Ovary (tissue), 9 donors: ENCODE measurements around the gene PLPP1. TPM values are rescaled to one million over a fixed set of nuclear protein-coding genes. Genes with fewer than 3 reads are reported as not detected.

Experiments used
- DNase-seq, 5 donors: peaks; one replicate each; pipeline ENCODE4 v3.0.0-alpha.2; 2019 to 2020
- H3K27ac ChIP-seq, 2 donors: fragments of 200-600 bp; one replicate each; pipeline versions ENCODE4 v1.5.1 to v1.8.0; 2019 to 2022
- H3K27me3 ChIP-seq: fragments of 200-600 bp; one replicate; pipeline ENCODE4 v1.8.0; 2022
- H3K36me3 ChIP-seq: fragments of 200-600 bp; sonication (generic); one replicate; pipeline ENCODE4 v1.5.1; 2019
- H3K4me1 ChIP-seq: one replicate; pipeline ENCODE4 v1.8.1; 2013; ENCODE audit warnings: mild to moderate bottlenecking, moderate library complexity; ENCODE audit not compliant: insufficient read depth
- H3K4me3 ChIP-seq: fragments of 200-600 bp; sonication (generic); one replicate; pipeline ENCODE4 v1.5.1; 2017
- H3K9me3 ChIP-seq, 2 donors: fragments of 200-600 bp in 1 of 2; sonication (generic) in 1 of 2; one replicate each; pipeline versions ENCODE4 v1.5.1 to v1.8.1; 2013 to 2019; ENCODE audit warnings: mild to moderate bottlenecking in 1 of 2, moderate library complexity in 1 of 2
- CTCF ChIP-seq, 3 donors: fragments of 450-650 bp in 2 of 3; fragments of 200-600 bp in 1 of 3; IDR thresholded peaks; one replicate each; pipeline versions ENCODE4 v1.5.1 to v1.8.0; 2016 to 2022; ENCODE audit warnings: antibody characterized with exemption in 3 of 3, mild to moderate bottlenecking in 1 of 3
- EP300 ChIP-seq: sonication (generic); formaldehyde crosslinking; IDR thresholded peaks from one replicate; pipeline ENCODE4 v1.6.1; 2017; ENCODE audit warnings: antibody characterized with exemption
- POLR2A ChIP-seq: fragments of 450-650 bp; IDR thresholded peaks from one replicate; pipeline ENCODE4 v1.6.1; 2017; ENCODE audit warnings: antibody characterized with exemption, mild to moderate bottlenecking, moderate library complexity
- WGBS, 3 donors: extraction: QIAGEN DNeasy Blood & Tissue Kit in 1 of 3; methylation state at CpG; one replicate each; pipeline versions ENCODE4 v1.1.5 to v1.1.7; 2013 to 2017; 5-methylcytosine and 5-hydroxymethylcytosine counted together
- intact Hi-C, 4 donors: fragments of 100-400 bp; cut with DNase I; formaldehyde crosslinking; loops; one replicate each; pipeline versions ENCODE4 v1.11.0 to v1.15.1; 2022 to 2023
- polyA plus RNA-seq, 2 donors: library from polyadenylated mRNA; stranded (reverse); fragments of 200-250 nt in 1 of 2; fragments of 350-450 nt in 1 of 2; fragmentation: Illumina TruSeq in 1 of 2; extraction: RNeasy Lipid Tissue Mini Kit (QIAGEN cat#74804) in 1 of 2; gene quantifications; one replicate each; pipeline ENCODE4 v1.2.3, GENCODE V29; 2013 to 2014
- total RNA-seq, 7 donors: library from RNA; depleted of rRNA in 2 of 7; stranded (reverse); fragments of >200 nt in 2 of 7; fragmentation: NEBNext Ultra II Directional in 3 of 7; extraction: Animal tissue kit (Norgen Biotek cat#: 25700) in 3 of 7; gene quantifications; one replicate each; pipeline versions ENCODE4 v1.1.0 to v1.2.4, GENCODE V29; 2016 to 2023
- donor health status: DM: no; HTN: no; CAD: no; lungs with moderate emphysema.
- donor health status: DM: no; HTN: no; CAD: no.
- donor health status: Bipolar disorder and iron deficiency.
- donor health status: DM: yes; HTN: yes; CAD: no.
- donor health status: DM: no; HTN: no; CAD: no.
- donor health status: DM: yes; HTN: yes; CAD: no.

Gene PLPP1
- total and polyA plus RNA-seq, 9 donors: 13.5 to 136 (median 34.5) TPM

- Histone ChIP-seq H3K36me3 (no peaks in the 10 kb centered on the region), H3K27me3 (no peaks in the 10 kb centered on the region), H3K4me3 (no peak overlapping the region), H3K9me3 (no peaks in the 10 kb centered on the region), H3K27ac (no peak overlapping the region), H3K4me1 (peaks cover 4% of the 10 kb centered on the region)
- TF ChIP-seq CTCF (IDR thresholded peaks at IDR 0.05) (no peak), POLR2A (no peak), EP300 (no peak)
- DNase-seq: no peak
- intact Hi-C loops: no loop called here
- WGBS, 3 donors: 93 to 96% (median 95%) methylated on average over 1 of the region's 1 CpG
Measured at GRCh38 chr5:55471468-55471867, 63.3 kb downstream of the PLPP1 start.

GRCh38 chr5:55470282-55470681 is 64.5 kb downstream of the PLPP1 start:
- 90 to 100% (median 96%) methylated on average over 1 of the region's 1 CpG for WGBS, 3 donors
- Histone ChIP-seq H3K4me1 (peaks cover 4% of the 10 kb centered on the region), H3K36me3 (no peaks in the 10 kb centered on the region), H3K27ac (no peak overlapping the region), H3K9me3 (no peaks in the 10 kb centered on the region), H3K4me3 (no peak overlapping the region), H3K27me3 (no peaks in the 10 kb centered on the region)
- TF ChIP-seq EP300: no peak
- no peak for TF ChIP-seq POLR2A
- TF ChIP-seq CTCF (IDR thresholded peaks at IDR 0.05): no peak
- no peak for DNase-seq
- intact Hi-C loops: no loop called here

- H3K27me3 ChIP-seq: no peaks in the 10 kb centered on the region
- H3K27ac ChIP-seq: no peak overlapping the region
- H3K4me1 ChIP-seq: peaks cover 4% of the 10 kb centered on the region
- no peaks in the 10 kb centered on the region for H3K36me3 ChIP-seq
- no peak for DNase-seq
- intact Hi-C loops: no loop called here
- no peaks in the 10 kb centered on the region for H3K9me3 ChIP-seq
- TF ChIP-seq EP300: no peak
- TF ChIP-seq POLR2A: no peak
- TF ChIP-seq CTCF (IDR thresholded peaks at IDR 0.05): no peak
- H3K4me3 ChIP-seq: no peak overlapping the region
Measured at GRCh38 chr5:55469839-55470238, 64.9 kb downstream of the PLPP1 start.

GRCh38 chr5:55467862-55468551 is 66.8 kb downstream of the PLPP1 start:
- Histone ChIP-seq H3K27ac (no peak overlapping the region), H3K9me3 (no peaks in the 10 kb centered on the region), H3K36me3 (no peaks in the 10 kb centered on the region), H3K27me3 (no peaks in the 10 kb centered on the region), H3K4me3 (no peak overlapping the region), H3K4me1 (peaks cover 4% of the 10 kb centered on the region)
- DNase-seq: no peak
- 28 to 48% (median 39%) methylated on average over 5 of the region's 5 CpGs for WGBS, 3 donors
- TF ChIP-seq EP300: no peak
- no peak for TF ChIP-seq POLR2A
- TF ChIP-seq CTCF (IDR thresholded peaks at IDR 0.05): no peak
- intact Hi-C loops: no loop called here
